ENCODE data around the gene ARMC12.

The ARMC12 gene

GRCh38 chr6:35703554-35703953 lies 33.3 kb upstream of the ARMC12 start:
- TF ChIP-seq REST (IDR thresholded peaks at IDR 0.05; ENCODE audit: insufficient replicate concordance, low read depth) (no peak), POLR2AphosphoS5 (IDR thresholded peaks at IDR 0.05; ENCODE audit: low read depth) (no peak), GABPA (IDR thresholded peaks at IDR 0.05; ENCODE audit: low read depth) (no peak), CTCF (IDR thresholded peaks at IDR 0.05; ENCODE audit: insufficient read depth, low read length) (no peak), SPI1 (IDR thresholded peaks at IDR 0.05; ENCODE audit: borderline replicate concordance, low read depth) (no peak)
- no peak overlapping the region for H3K4me3 ChIP-seq (replicated peaks; ENCODE audit: insufficient read depth, low read length)
- H3K27ac ChIP-seq (replicated peaks) = no peak overlapping the region
- no peaks in the 10 kb centered on the region for H3K27me3 ChIP-seq (ENCODE audit: insufficient read depth, poor library complexity, severe bottlenecking)
- DNase-seq (ENCODE audit: low read depth in 1 of 2, low spot score in 1 of 2) = no peak

- no peak for DNase-seq (ENCODE audit: low read depth in 1 of 2, low spot score in 1 of 2)
- Histone ChIP-seq H3K4me3 (replicated peaks; ENCODE audit: insufficient read depth, low read length) (no peak overlapping the region), H3K27me3 (ENCODE audit: insufficient read depth, poor library complexity, severe bottlenecking) (no peaks in the 10 kb centered on the region), H3K27ac (replicated peaks) (no peak overlapping the region)
- TF ChIP-seq SPI1 (IDR thresholded peaks at IDR 0.05; ENCODE audit: borderline replicate concordance, low read depth) (no peak), GABPA (IDR thresholded peaks at IDR 0.05; ENCODE audit: low read depth) (no peak), POLR2AphosphoS5 (IDR thresholded peaks at IDR 0.05; ENCODE audit: low read depth) (no peak)
These were observed 30.4 kb upstream of the ARMC12 start for GRCh38 chr6:35706468-35706867.

- DNase-seq (ENCODE audit: low read depth in 1 of 2, low spot score in 1 of 2) = no peak
- H3K27me3 ChIP-seq (ENCODE audit: insufficient read depth, poor library complexity, severe bottlenecking) = no peaks in the 10 kb centered on the region
- no peak for TF ChIP-seq REST (IDR thresholded peaks at IDR 0.05; ENCODE audit: insufficient replicate concordance, low read depth)
- no peak for TF ChIP-seq SPI1 (IDR thresholded peaks at IDR 0.05; ENCODE audit: borderline replicate concordance, low read depth)
- TF ChIP-seq CTCF (IDR thresholded peaks at IDR 0.05; ENCODE audit: insufficient read depth, low read length) = no peak
- TF ChIP-seq POLR2AphosphoS5 (IDR thresholded peaks at IDR 0.05; ENCODE audit: low read depth) = no peak
- TF ChIP-seq GABPA (IDR thresholded peaks at IDR 0.05; ENCODE audit: low read depth) = no peak
- H3K27ac ChIP-seq (replicated peaks) = no peak overlapping the region
- H3K4me3 ChIP-seq (replicated peaks; ENCODE audit: insufficient read depth, low read length) = no peak overlapping the region
These were observed 29.0 kb upstream of the ARMC12 start for GRCh38 chr6:35707714-35708407.

- H3K27ac ChIP-seq (replicated peaks) = no peak overlapping the region
- DNase-seq (ENCODE audit: low read depth in 1 of 2, low spot score in 1 of 2) = no peak
- TF ChIP-seq CTCF (IDR thresholded peaks at IDR 0.05; ENCODE audit: insufficient read depth, low read length) (no peak), REST (IDR thresholded peaks at IDR 0.05; ENCODE audit: insufficient replicate concordance, low read depth) (no peak), POLR2AphosphoS5 (IDR thresholded peaks at IDR 0.05; ENCODE audit: low read depth) (no peak), GABPA (IDR thresholded peaks at IDR 0.05; ENCODE audit: low read depth) (no peak), SPI1 (IDR thresholded peaks at IDR 0.05; ENCODE audit: borderline replicate concordance, low read depth) (no peak)
- H3K27me3 ChIP-seq (ENCODE audit: insufficient read depth, poor library complexity, severe bottlenecking) = no peaks in the 10 kb centered on the region
- no peak overlapping the region for H3K4me3 ChIP-seq (replicated peaks; ENCODE audit: insufficient read depth, low read length)
These were observed 28.2 kb upstream of the ARMC12 start for GRCh38 chr6:35708585-35708984.
